KMS-11 (cell line): Measurements from ENCODE around the gene MX2.

Experiments used
- H2AFZ ChIP-seq: fragments of 200-600 bp; sonication (generic); 2 replicates; pipeline ENCODE4 v1.6.1; 2016; ENCODE audit warnings: antibody characterized with exemption, mixed run types, low read depth
- H3K27ac ChIP-seq: fragments of 200-600 bp; sonication (generic); 2 replicates; pipeline ENCODE4 v1.6.1; 2016; ENCODE audit warnings: mild to moderate bottlenecking, mixed run types
- H3K27me3 ChIP-seq: fragments of 200-600 bp; sonication (generic); 2 replicates; pipeline ENCODE4 v1.6.1; 2017; ENCODE audit warnings: mild to moderate bottlenecking, low read depth, mixed run types, moderate library complexity; ENCODE audit not compliant: insufficient read depth
- H3K36me3 ChIP-seq: fragments of 200-600 bp; sonication (generic); 2 replicates; pipeline ENCODE4 v1.6.1; 2017; ENCODE audit warnings: mild to moderate bottlenecking, mixed run types; ENCODE audit not compliant: insufficient read depth
- H3K4me1 ChIP-seq: fragments of 200-600 bp; sonication (generic); 2 replicates; pipeline ENCODE4 v1.6.1; 2016; ENCODE audit warnings: mild to moderate bottlenecking, low read depth, mixed run types; ENCODE audit not compliant: poor library complexity, severe bottlenecking
- H3K4me2 ChIP-seq: fragments of 200-600 bp; sonication (generic); 2 replicates; pipeline ENCODE4 v1.7.0; 2016; ENCODE audit warnings: mild to moderate bottlenecking, mixed run types
- H3K4me3 ChIP-seq: fragments of 200-600 bp; sonication (generic); IDR thresholded peaks from 2 replicates; pipeline ENCODE4 v1.6.1; 2017; ENCODE audit warnings: low read depth, low read length, mixed read lengths; ENCODE audit not compliant: insufficient read depth
- H3K79me2 ChIP-seq: fragments of 200-600 bp; sonication (generic); 2 replicates; pipeline ENCODE4 v1.6.1; 2016; ENCODE audit warnings: low read depth, mixed run types; ENCODE audit not compliant: insufficient read depth
- H3K9ac ChIP-seq: fragments of 200-600 bp; sonication (generic); 2 replicates; pipeline ENCODE4 v1.6.1; 2016; ENCODE audit warnings: mild to moderate bottlenecking, mixed run types
- H4K20me1 ChIP-seq: fragments of 200-600 bp; sonication (generic); 2 replicates; pipeline ENCODE4 v1.6.1; 2016; ENCODE audit warnings: mild to moderate bottlenecking, mixed run types; ENCODE audit not compliant: insufficient read depth
- TF ChIP-seq, protein P1 (sequence below): fragments of 200-600 bp; sonication (generic); conservative IDR thresholded peaks from 2 replicates; pipeline ENCODE4 v1.6.1; 2017; ENCODE audit warnings: low read depth, mild to moderate bottlenecking, antibody characterized with exemption, low read length, moderate library complexity, mixed read lengths

MX2 gene

DNA sequence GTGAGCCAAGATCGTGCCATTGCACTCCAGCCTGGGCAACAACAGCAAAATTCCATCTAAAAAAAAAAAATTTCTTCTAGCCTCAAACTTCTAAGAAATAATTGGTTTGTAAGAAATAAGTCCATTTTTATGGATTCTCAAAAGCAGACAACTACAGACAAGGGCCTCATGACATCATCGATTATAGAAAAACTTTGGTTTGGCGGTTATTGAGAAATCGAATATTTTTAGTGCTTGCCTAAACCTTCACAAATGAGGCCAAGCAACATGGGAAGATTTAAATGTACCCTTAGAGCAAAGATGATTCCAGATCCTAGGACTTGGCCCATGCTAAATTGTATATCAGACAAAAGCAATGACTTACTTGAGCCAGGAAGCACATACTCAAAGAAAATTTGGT, 36.4 kb downstream of the MX2 start:
- TF ChIP-seq, protein P1, sequence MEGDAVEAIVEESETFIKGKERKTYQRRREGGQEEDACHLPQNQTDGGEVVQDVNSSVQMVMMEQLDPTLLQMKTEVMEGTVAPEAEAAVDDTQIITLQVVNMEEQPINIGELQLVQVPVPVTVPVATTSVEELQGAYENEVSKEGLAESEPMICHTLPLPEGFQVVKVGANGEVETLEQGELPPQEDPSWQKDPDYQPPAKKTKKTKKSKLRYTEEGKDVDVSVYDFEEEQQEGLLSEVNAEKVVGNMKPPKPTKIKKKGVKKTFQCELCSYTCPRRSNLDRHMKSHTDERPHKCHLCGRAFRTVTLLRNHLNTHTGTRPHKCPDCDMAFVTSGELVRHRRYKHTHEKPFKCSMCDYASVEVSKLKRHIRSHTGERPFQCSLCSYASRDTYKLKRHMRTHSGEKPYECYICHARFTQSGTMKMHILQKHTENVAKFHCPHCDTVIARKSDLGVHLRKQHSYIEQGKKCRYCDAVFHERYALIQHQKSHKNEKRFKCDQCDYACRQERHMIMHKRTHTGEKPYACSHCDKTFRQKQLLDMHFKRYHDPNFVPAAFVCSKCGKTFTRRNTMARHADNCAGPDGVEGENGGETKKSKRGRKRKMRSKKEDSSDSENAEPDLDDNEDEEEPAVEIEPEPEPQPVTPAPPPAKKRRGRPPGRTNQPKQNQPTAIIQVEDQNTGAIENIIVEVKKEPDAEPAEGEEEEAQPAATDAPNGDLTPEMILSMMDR, result no peak
- Histone ChIP-seq H3K36me3 (no peaks in the 10 kb centered on the region), H3K27me3 (no peaks in the 10 kb centered on the region; the same call in 1 of the 2 replicates), H4K20me1 (no peaks in the 10 kb centered on the region), H3K4me1 (no peaks in the 10 kb centered on the region), H3K9ac (no peak overlapping the region), H3K4me3 (no peak overlapping the region), H3K4me2 (no peak overlapping the region), H2AFZ (no peak overlapping the region), H3K27ac (no peak overlapping the region), H3K79me2 (no peaks in the 10 kb centered on the region)

DNA sequence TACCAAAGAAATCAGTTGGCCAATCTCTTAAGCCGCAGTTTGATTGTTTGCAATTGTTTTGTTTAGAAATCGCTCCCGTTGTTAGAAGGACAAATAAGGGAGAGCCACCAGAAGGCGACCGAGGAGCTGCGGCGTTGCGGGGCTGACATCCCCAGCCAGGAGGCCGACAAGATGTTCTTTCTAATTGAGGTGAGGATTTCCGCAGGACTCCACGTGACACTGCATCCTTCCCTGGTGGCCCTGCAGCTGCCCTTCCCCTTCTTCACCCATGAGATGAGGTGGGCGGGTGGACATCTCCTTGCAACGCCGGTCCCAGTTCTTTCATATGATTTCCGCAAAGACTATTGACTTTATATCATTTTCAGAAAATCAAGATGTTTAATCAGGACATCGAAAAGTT, 37.0 kb downstream of the MX2 start:
- H4K20me1 ChIP-seq, result no peaks in the 10 kb centered on the region
- H3K9ac ChIP-seq, result no peak overlapping the region
- no peaks in the 10 kb centered on the region for H3K79me2 ChIP-seq
- no peak overlapping the region for H3K4me3 ChIP-seq
- no peak overlapping the region for H3K27ac ChIP-seq
- H3K27me3 ChIP-seq, result no peaks in the 10 kb centered on the region; the same call in 1 of the 2 replicates
- TF ChIP-seq, protein P1, result no peak
- H2AFZ ChIP-seq, result no peak overlapping the region
- no peak overlapping the region for H3K4me2 ChIP-seq
- no peaks in the 10 kb centered on the region for H3K4me1 ChIP-seq
- H3K36me3 ChIP-seq, result no peaks in the 10 kb centered on the region

DNA sequence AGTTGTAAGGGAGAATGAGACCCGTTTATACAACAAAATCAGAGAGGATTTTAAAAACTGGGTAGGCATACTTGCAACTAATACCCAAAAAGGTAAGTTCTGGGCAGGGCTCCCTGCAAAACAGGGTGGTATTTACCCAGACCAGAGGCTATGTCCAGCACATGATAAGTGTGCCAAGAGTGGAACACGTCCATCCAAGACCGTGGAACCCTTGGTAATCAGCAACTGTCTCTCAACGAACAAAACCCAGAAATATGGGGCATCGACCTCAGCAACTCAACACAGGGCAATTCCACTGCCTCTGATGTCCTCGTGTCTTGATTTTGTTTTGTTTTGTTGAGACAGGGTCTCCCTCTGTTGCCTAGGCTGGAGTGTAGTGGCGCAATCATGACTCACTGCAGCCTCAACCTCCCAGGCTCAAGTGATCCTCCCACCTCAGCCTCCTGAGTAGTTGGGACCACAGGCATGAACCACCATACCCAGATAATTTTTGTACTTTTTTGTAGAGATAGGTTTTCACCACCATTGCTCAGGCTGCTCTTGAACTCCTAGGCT, 37.5 kb downstream of the MX2 start:
- H2AFZ ChIP-seq, result no peak overlapping the region
- no peaks in the 10 kb centered on the region for H3K36me3 ChIP-seq
- no peaks in the 10 kb centered on the region for H3K79me2 ChIP-seq
- H3K27me3 ChIP-seq, result no peaks in the 10 kb centered on the region; the same call in 1 of the 2 replicates
- TF ChIP-seq, protein P1, result no peak
- no peak overlapping the region for H3K27ac ChIP-seq
- H4K20me1 ChIP-seq, result no peaks in the 10 kb centered on the region
- H3K4me3 ChIP-seq, result no peak overlapping the region
- no peak overlapping the region for H3K9ac ChIP-seq
- no peaks in the 10 kb centered on the region for H3K4me1 ChIP-seq
- H3K4me2 ChIP-seq, result no peak overlapping the region

DNA sequence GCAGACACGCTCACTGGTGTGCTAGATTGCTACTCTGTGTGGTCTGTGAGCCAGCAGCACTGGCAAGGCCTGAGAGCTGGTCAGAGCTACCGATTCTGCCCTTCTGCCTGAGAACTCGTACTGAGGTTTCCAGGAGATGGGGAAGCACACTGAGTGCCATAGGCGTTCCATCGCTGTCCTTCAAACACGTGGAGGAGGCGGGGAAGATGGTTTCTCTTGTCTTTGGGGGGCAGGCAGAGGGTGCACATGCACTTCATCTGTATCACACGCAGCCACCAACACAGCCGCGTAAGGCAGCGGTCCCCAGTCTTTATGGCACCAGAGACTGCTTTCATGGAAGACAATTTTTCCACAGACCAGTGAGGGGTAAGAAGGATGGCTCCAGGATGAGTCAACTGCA, 40.4 kb downstream of the MX2 start:
- Histone ChIP-seq H4K20me1 (no peaks in the 10 kb centered on the region), H3K27me3 (no peaks in the 10 kb centered on the region), H3K79me2 (no peaks in the 10 kb centered on the region), H3K4me3 (no peak overlapping the region), H3K4me2 (no peak overlapping the region), H2AFZ (no peak overlapping the region), H3K9ac (no peak overlapping the region), H3K27ac (no peak overlapping the region), H3K36me3 (no peaks in the 10 kb centered on the region), H3K4me1 (no peaks in the 10 kb centered on the region)
- TF ChIP-seq, protein P1, result no peak
